Sigmoid colon (tissue), 7 donors: Measurements from ENCODE around the gene NRXN2. TPM values are rescaled to one million over a fixed set of nuclear protein-coding genes. Genes with fewer than 3 reads are reported as not detected.

ENCODE experiments used
- DNase-seq: peaks from one replicate; pipeline ENCODE4 v3.0.0-alpha.2; 2019
- H3K27ac ChIP-seq, 4 donors: fragments of 200-600 bp; sonication (generic); one replicate each; pipeline ENCODE4 v1.5.1; 2016 to 2019; ENCODE audit warnings: mild to moderate bottlenecking in 1 of 4
- H3K27me3 ChIP-seq, 3 donors: fragments of 200-600 bp; sonication (generic); one replicate each; pipeline ENCODE4 v1.5.1; 2019; ENCODE audit warnings: mild to moderate bottlenecking in 1 of 3
- H3K36me3 ChIP-seq, 4 donors: fragments of 200-600 bp; sonication (generic); one replicate each; pipeline ENCODE4 v1.5.1; 2016 to 2019
- H3K4me1 ChIP-seq, 4 donors: fragments of 200-600 bp; sonication (generic); one replicate each; pipeline ENCODE4 v1.5.1; 2017 to 2019
- H3K4me3 ChIP-seq, 4 donors: fragments of 200-600 bp; sonication (generic); one replicate each; pipeline ENCODE4 v1.5.1; 2017 to 2019; ENCODE audit warnings: mild to moderate bottlenecking in 2 of 4, moderate library complexity in 1 of 4
- H3K9me3 ChIP-seq, 4 donors: fragments of 200-600 bp in 3 of 4; sonication (generic) in 3 of 4; one replicate each; pipeline versions ENCODE4 v1.5.1 to v1.6.1; 2013 to 2019
- EP300 ChIP-seq, 4 donors: sonication (generic); formaldehyde crosslinking; IDR thresholded peaks; one replicate each; pipeline ENCODE4 v1.6.1; 2017; ENCODE audit warnings: antibody characterized with exemption in 4 of 4
- POLR2A ChIP-seq, 2 donors: fragments of 450-650 bp; IDR thresholded peaks; one replicate each; pipeline ENCODE4 v1.6.1; 2016; ENCODE audit warnings: antibody characterized with exemption in 2 of 2, mild to moderate bottlenecking in 2 of 2, moderate library complexity in 2 of 2
- POLR2AphosphoS5 ChIP-seq, 4 donors: sonication (generic); formaldehyde crosslinking; IDR thresholded peaks; one replicate each; pipeline ENCODE4 v1.6.1; 2017; ENCODE audit warnings: antibody characterized with exemption in 4 of 4
- WGBS, 2 donors: extraction: QIAGEN DNeasy Blood & Tissue Kit; methylation state at CpG; one replicate each; pipeline ENCODE4 v1.1.7; 2013; 5-methylcytosine and 5-hydroxymethylcytosine counted together
- intact Hi-C: fragments of 100-400 bp; cut with DNase I; formaldehyde crosslinking; loops from one replicate; pipeline ENCODE4 v1.15.1; 2023
- polyA plus RNA-seq, 3 donors: library from polyadenylated mRNA; stranded (reverse); fragments of 200-250 nt; gene quantifications; one replicate each; pipeline ENCODE4 v1.2.3, GENCODE V29; 2013
- total RNA-seq, 4 donors: library from RNA; depleted of rRNA; stranded (reverse); fragments of >200 nt; gene quantifications; one replicate each; pipeline ENCODE4 v1.1.0, GENCODE V29; 2016
- TF ChIP-seq, protein P1 (sequence below), 4 experiments: fragments of 450-650 bp in 3 of 4; fragments of 200-600 bp in 1 of 4; IDR thresholded peaks; one replicate each; pipeline ENCODE4 v1.5.1; 2016 to 2019; ENCODE audit warnings: antibody characterized with exemption in 4 of 4, mild to moderate bottlenecking in 3 of 4, moderate library complexity in 2 of 4
- donor health status: healthy with polysubstance abuse.
- donor health status: Bipolar disorder and iron deficiency.
- donor health status: healthy.

NRXN2 gene
- total and polyA plus RNA-seq, 7 donors, result 0.23 to 20.5 (median 6.8) TPM

DNA sequence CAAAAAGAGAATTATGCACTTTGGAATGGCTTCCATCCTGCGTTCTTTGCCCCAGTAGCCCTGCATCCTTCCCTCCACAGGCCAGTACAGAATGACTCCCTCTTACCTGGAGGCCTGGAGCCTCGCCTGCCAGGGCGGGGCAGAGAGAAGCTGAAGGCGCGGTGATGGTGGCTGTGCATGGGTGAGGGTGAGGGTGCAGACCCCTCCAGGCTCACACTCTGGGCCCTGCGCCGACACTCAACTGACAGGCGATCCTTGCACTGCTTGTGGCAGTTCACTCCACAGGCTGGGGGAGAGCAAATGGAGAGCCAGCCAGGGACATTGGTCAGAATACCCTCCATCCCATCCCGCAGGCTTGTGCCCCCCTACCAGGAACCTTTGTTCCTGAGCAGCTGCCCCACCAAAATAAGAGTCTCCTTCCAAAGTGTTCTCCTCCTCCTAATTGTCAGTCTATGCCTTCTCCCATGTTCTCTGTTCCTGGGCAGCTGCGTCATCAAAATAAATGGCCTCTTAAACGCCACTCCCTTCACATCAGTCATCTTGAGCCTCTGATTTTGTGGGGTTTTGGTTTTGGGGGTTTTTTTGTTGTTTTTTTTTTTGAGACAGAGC lies 5.9 kb upstream of the NRXN2 start:
- H3K4me3 ChIP-seq, result no peak overlapping the region
- DNase-seq, result no peak
- WGBS, 2 donors, result 69 to 90% methylated on average over 11 of the region's 11 CpGs

DNA sequence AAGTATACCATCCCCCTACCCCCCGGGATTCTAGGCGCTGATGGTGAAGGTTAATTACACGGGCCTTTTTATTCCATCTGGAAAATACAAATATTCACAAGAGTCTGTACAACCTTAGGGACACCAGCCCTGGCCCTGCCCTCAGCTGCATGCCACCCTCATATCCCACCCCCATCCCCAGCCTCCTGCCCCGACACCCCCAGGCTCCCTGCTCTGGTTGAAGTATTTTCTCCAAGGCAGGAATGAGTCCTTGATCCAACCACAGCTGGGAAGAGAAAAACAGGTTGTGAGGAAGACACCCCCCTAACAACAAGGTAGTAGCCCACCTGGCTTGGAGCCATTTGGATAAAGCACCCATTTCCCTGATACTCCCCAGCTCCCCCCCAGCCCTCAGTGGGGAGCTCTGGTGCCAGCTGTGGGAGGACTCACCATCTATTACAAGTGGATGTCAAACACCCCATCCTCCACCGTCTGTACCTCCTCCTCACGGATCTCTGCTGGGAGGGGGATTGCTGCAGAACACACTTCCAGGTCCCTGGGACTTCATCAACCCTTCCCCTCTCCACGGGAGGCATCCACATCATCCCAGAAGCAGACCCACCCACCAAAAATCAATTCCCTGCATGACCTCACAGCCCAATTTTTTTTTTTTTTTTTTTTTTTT lies 4.0 kb upstream of the NRXN2 start:
- intact Hi-C loops, result no loop called here
- Histone ChIP-seq H3K4me3 (no peak overlapping the region), H3K4me1 (peaks cover 0 to 15% (median 5%) of the 10 kb centered on the region in 4 donors), H3K9me3 (no peaks in the 10 kb centered on the region), H3K27me3 (peaks cover 0 to 10% (median 10%) of the 10 kb centered on the region in 3 donors), H3K27ac (no peak overlapping the region), H3K36me3 (peaks cover 0 to 18% (median 5%) of the 10 kb centered on the region in 4 donors)
- WGBS, 2 donors, result 50 to 84% methylated on average over 7 of the region's 7 CpGs
- no peak for TF ChIP-seq POLR2AphosphoS5 (IDR thresholded peaks at IDR 0.05)
- TF ChIP-seq, protein P1, sequence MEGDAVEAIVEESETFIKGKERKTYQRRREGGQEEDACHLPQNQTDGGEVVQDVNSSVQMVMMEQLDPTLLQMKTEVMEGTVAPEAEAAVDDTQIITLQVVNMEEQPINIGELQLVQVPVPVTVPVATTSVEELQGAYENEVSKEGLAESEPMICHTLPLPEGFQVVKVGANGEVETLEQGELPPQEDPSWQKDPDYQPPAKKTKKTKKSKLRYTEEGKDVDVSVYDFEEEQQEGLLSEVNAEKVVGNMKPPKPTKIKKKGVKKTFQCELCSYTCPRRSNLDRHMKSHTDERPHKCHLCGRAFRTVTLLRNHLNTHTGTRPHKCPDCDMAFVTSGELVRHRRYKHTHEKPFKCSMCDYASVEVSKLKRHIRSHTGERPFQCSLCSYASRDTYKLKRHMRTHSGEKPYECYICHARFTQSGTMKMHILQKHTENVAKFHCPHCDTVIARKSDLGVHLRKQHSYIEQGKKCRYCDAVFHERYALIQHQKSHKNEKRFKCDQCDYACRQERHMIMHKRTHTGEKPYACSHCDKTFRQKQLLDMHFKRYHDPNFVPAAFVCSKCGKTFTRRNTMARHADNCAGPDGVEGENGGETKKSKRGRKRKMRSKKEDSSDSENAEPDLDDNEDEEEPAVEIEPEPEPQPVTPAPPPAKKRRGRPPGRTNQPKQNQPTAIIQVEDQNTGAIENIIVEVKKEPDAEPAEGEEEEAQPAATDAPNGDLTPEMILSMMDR (IDR thresholded peaks at IDR 0.05), result no peak
- TF ChIP-seq EP300 (IDR thresholded peaks at IDR 0.05), result no peak
- no peak for TF ChIP-seq POLR2A (IDR thresholded peaks at IDR 0.05)
- DNase-seq, result peak; percentile 52

More for the DNA sequence above, 5.9 kb upstream of the NRXN2 start:
- peaks cover 0 to 8% (median 2%) of the 10 kb centered on the region in 4 donors for H3K4me1 ChIP-seq
- peaks cover 0 to 35% (median 5%) of the 10 kb centered on the region in 4 donors for H3K36me3 ChIP-seq
- TF ChIP-seq POLR2A (IDR thresholded peaks at IDR 0.05), result no peak
- TF ChIP-seq POLR2AphosphoS5 (IDR thresholded peaks at IDR 0.05), result no peak
- TF ChIP-seq, protein P1 (IDR thresholded peaks at IDR 0.05), result no peak
- TF ChIP-seq EP300 (IDR thresholded peaks at IDR 0.05), result no peak
- intact Hi-C loops, result no loop called here
- H3K27ac ChIP-seq, result no peak overlapping the region
- no peaks in the 10 kb centered on the region for H3K9me3 ChIP-seq
- no peaks in the 10 kb centered on the region for H3K27me3 ChIP-seq

DNA sequence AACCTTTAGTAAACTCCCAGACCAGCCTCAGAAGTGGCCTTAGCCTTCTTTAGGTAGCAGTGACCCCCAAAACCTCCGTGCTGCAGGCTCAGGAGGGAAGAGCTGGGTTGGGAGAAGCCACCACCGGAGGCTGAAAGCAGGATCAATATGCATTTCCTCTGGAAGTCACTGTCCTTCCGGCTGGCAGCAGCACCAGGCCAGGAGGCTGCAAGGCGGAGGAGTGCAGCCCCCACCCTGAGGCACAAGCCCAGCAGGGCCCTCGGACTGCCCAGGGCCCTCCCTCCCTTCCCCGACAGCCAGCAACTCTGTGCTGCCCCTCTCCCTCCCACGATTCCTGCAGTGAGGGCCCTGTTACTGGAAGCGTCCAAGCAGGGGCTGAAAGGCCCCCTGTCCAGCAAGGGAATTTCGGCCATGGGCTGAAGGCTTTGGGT lies 3.2 kb upstream of the NRXN2 start:
- Histone ChIP-seq H3K27me3 (peaks cover 0 to 18% (median 17%) of the 10 kb centered on the region in 3 donors), H3K4me3 (no peak overlapping the region), H3K4me1 (peaks cover 0 to 15% (median 5%) of the 10 kb centered on the region in 4 donors), H3K27ac (no peak overlapping the region), H3K9me3 (no peaks in the 10 kb centered on the region), H3K36me3 (peaks cover 0 to 10% (median 5%) of the 10 kb centered on the region in 4 donors)
- intact Hi-C loops, result no loop called here
- 53 to 67% methylated on average over 9 of the region's 9 CpGs for WGBS, 2 donors
- TF ChIP-seq EP300 (IDR thresholded peaks at IDR 0.05), result no peak
- TF ChIP-seq, protein P1 (IDR thresholded peaks at IDR 0.05), result no peak
- TF ChIP-seq POLR2AphosphoS5 (IDR thresholded peaks at IDR 0.05), result no peak
- TF ChIP-seq POLR2A (IDR thresholded peaks at IDR 0.05), result no peak
- DNase-seq, result peak; percentile 41

DNA sequence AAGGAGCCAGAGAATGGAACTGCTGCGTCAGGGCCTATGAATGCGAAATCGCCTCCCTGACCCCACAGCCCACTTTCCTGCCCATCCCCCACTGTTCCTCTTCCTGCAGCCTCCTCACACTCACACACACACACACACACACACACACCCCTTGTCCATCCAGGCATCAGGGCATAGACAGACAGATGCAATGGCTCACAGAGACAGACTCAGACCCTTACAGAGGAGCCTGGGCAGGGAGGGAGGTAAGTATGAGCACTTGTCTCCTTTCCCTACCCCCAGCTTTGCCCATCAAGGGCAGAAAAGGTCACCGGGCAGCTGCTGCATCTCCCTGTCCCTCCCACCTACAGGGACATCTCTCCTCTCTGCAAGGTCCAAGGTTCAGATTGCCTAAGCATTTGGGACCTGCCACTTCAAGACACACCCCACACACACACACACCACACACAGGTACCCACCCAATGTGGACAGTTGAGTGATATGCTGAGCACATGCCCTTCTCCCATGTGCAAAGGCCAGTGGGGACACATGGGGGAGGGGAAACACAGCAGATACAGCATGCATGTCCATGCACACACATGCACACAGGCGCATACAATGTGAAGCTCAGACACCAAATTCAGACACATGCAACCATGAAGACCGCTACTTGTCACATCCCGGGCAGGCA lies 2.0 kb upstream of the NRXN2 start:
- H3K9me3 ChIP-seq, result no peaks in the 10 kb centered on the region
- intact Hi-C loops, result loop anchor here (5.0 kb wide), 1 partner anchor 173 kb away; no protein-coding TSS in a partner anchor
- peaks cover 0 to 5% (median 0%) of the 10 kb centered on the region in 4 donors for H3K36me3 ChIP-seq
- no peak for DNase-seq
- TF ChIP-seq POLR2AphosphoS5 (IDR thresholded peaks at IDR 0.05) (no peak), EP300 (IDR thresholded peaks at IDR 0.05) (no peak)
- H3K27ac ChIP-seq, result no peak overlapping the region
- H3K27me3 ChIP-seq, result peaks cover 0 to 30% (median 30%) of the 10 kb centered on the region in 3 donors
- peaks cover 0 to 11% (median 5%) of the 10 kb centered on the region in 4 donors for H3K4me1 ChIP-seq
- WGBS, 2 donors, result 59 to 74% methylated on average over 7 of the region's 7 CpGs
- no peak overlapping the region for H3K4me3 ChIP-seq
